ENCODE data around the gene KCNN3.

Gene KCNN3

GRCh38 chr1:154756793-154757548, 113.1 kb downstream of the KCNN3 start:
- no peak overlapping the region for H3K4me3 ChIP-seq (ENCODE audit: low read depth, low read length)
- ChIA-PET POLR2A (no interaction called here), CTCF (interaction anchor here (0.7 to 0.8 kb wide), 2 partner anchors 9 to 56 kb away, joined by 3 to 5 read pairs; no protein-coding TSS in a partner anchor)
- TF ChIP-seq, protein P1, sequence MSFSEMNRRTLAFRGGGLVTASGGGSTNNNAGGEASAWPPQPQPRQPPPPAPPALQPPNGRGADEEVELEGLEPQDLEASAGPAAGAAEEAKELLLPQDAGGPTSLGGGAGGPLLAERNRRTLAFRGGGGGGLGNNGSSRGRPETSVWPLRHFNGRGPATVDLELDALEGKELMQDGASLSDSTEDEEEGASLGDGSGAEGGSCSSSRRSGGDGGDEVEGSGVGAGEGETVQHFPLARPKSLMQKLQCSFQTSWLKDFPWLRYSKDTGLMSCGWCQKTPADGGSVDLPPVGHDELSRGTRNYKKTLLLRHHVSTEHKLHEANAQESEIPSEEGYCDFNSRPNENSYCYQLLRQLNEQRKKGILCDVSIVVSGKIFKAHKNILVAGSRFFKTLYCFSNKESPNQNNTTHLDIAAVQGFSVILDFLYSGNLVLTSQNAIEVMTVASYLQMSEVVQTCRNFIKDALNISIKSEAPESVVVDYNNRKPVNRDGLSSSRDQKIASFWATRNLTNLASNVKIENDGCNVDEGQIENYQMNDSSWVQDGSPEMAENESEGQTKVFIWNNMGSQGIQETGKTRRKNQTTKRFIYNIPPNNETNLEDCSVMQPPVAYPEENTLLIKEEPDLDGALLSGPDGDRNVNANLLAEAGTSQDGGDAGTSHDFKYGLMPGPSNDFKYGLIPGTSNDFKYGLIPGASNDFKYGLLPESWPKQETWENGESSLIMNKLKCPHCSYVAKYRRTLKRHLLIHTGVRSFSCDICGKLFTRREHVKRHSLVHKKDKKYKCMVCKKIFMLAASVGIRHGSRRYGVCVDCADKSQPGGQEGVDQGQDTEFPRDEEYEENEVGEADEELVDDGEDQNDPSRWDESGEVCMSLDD (tag by site-specific recombination; IDR thresholded peaks at IDR 0.05) = no peak
- TF ChIP-seq MEIS1 (CRISPR knock-in tag; IDR thresholded peaks at IDR 0.05; ENCODE audit: borderline replicate concordance) = no peak
- no peak for TF ChIP-seq ZNF280D (tag by site-specific recombination; IDR thresholded peaks at IDR 0.05)
- TF ChIP-seq ZNF10 (tag by site-specific recombination; IDR thresholded peaks at IDR 0.05) = no peak
- no peak for TF ChIP-seq ZNF37A (tag by site-specific recombination; IDR thresholded peaks at IDR 0.05)
- TF ChIP-seq, protein P2, sequence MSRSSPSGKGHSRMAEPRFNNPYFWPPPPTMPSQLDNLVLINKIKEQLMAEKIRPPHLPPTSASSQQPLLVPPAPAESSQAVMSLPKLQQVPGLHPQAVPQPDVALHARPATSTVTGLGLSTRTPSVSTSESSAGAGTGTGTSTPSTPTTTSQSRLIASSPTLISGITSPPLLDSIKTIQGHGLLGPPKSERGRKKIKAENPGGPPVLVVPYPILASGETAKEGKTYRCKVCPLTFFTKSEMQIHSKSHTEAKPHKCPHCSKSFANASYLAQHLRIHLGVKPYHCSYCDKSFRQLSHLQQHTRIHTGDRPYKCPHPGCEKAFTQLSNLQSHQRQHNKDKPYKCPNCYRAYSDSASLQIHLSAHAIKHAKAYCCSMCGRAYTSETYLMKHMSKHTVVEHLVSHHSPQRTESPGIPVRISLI (tag by site-specific recombination; IDR thresholded peaks at IDR 0.05) = no peak
- TF ChIP-seq SALL2 (tag by site-specific recombination; IDR thresholded peaks at IDR 0.05; ENCODE audit: borderline replicate concordance) = no peak
- TF ChIP-seq BCL11A (tag by site-specific recombination; IDR thresholded peaks at IDR 0.05; ENCODE audit: low read depth) = no peak
- TF ChIP-seq, protein P3, sequence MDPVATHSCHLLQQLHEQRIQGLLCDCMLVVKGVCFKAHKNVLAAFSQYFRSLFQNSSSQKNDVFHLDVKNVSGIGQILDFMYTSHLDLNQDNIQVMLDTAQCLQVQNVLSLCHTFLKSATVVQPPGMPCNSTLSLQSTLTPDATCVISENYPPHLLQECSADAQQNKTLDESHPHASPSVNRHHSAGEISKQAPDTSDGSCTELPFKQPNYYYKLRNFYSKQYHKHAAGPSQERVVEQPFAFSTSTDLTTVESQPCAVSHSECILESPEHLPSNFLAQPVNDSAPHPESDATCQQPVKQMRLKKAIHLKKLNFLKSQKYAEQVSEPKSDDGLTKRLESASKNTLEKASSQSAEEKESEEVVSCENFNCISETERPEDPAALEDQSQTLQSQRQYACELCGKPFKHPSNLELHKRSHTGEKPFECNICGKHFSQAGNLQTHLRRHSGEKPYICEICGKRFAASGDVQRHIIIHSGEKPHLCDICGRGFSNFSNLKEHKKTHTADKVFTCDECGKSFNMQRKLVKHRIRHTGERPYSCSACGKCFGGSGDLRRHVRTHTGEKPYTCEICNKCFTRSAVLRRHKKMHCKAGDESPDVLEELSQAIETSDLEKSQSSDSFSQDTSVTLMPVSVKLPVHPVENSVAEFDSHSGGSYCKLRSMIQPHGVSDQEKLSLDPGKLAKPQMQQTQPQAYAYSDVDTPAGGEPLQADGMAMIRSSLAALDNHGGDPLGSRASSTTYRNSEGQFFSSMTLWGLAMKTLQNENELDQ (tag by site-specific recombination; IDR thresholded peaks at IDR 0.05; ENCODE audit: low read depth) = no peak
- TF ChIP-seq ZSCAN23 (tag by site-specific recombination; IDR thresholded peaks at IDR 0.05) = no peak
- no peak for TF ChIP-seq ZNF501 (tag by site-specific recombination; IDR thresholded peaks at IDR 0.05)
- no peak for TF ChIP-seq INSM2 (tag by site-specific recombination; IDR thresholded peaks at IDR 0.05)
- no peak for TF ChIP-seq ZBTB8A (tag by site-specific recombination; IDR thresholded peaks at IDR 0.05)
- no peak for TF ChIP-seq ZNF157 (tag by site-specific recombination; IDR thresholded peaks at IDR 0.05)
- no peak for TF ChIP-seq ZNF155 (tag by site-specific recombination; IDR thresholded peaks at IDR 0.05)
- no peak for TF ChIP-seq ZNF311 (tag by site-specific recombination; IDR thresholded peaks at IDR 0.05; ENCODE audit: borderline replicate concordance)
- no peak for TF ChIP-seq ZNF423 (tag by site-specific recombination; IDR thresholded peaks at IDR 0.05)
- TF ChIP-seq ZBTB7A (tag by site-specific recombination; IDR thresholded peaks at IDR 0.05; ENCODE audit: low read depth) = no peak
- TF ChIP-seq ZNF530 (tag by site-specific recombination; IDR thresholded peaks at IDR 0.05; ENCODE audit: low read depth) = no peak
- TF ChIP-seq ZBTB20 (tag by site-specific recombination; IDR thresholded peaks at IDR 0.05) = no peak
- no peaks in the 10 kb centered on the region for H3K9me3 ChIP-seq (ENCODE audit: control insufficient read depth, insufficient read depth, low read depth, low read length)
- H3K4me1 ChIP-seq (ENCODE audit: control insufficient read depth, insufficient read depth, low read length) = no peaks in the 10 kb centered on the region
- H3K27ac ChIP-seq (ENCODE audit: extremely low read depth, low read depth, low read length) = no peak overlapping the region
- H3K36me3 ChIP-seq (ENCODE audit: control insufficient read depth in 2 of 2, insufficient read depth in 1 of 2, low read length in 2 of 2) = no peaks in the 10 kb centered on the region
